HG02642 (cell line): ENCODE results near the gene NRXN3.
"Not testable (repeated sequence)": the region's sequence is repeated elsewhere in the genome, so short reads cannot be mapped to it uniquely, and the experiment has no call there.

ENCODE experiments used
- ATAC-seq: cut with Tn5 transposase; IDR thresholded peaks from one replicate; pipeline ENCODE4 v1.9.1; 2021; ENCODE audit warnings: mild to moderate bottlenecking; ENCODE audit not compliant: unreplicated experiment, poor library complexity

NRXN3 gene

DNA sequence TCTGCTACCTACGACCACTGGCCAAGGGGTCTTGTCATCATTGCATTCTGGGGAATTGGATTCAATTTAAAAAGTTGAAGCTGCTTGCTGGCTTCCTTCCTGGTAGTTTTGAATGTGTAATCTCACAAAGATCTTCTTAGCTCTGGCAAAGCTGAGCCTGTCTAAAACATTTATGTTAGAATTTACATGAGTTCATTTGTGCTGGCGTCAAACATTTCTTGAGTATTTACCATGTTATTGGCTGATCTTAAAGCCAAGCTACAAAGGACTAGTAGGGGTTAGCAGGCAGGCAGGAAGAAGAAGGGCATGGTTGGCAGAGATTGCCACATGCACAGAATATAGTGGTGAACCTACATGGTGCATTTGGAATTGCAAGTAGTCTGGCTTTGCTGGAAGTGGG lies 1596.3 kb downstream of the NRXN3 start:
- no peak for ATAC-seq

DNA sequence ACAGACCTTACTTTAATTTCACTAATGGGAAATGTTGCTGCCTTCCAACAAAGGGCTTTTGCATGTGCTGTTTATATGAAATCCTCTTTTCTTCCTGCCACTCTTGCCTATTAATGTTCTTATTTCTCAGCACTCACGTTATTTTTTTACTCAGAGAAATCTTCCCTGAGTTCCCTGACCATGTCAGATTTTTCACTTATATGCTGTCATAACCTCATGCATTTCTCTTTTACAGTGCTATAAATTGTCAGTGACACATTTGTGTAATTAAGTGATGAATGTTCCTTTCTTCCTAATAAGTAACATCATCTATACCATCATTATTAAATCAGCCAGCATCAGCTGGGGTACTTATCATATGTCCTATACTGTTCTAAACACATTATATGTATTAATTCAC lies 1597.1 kb downstream of the NRXN3 start:
- no peak for ATAC-seq

DNA sequence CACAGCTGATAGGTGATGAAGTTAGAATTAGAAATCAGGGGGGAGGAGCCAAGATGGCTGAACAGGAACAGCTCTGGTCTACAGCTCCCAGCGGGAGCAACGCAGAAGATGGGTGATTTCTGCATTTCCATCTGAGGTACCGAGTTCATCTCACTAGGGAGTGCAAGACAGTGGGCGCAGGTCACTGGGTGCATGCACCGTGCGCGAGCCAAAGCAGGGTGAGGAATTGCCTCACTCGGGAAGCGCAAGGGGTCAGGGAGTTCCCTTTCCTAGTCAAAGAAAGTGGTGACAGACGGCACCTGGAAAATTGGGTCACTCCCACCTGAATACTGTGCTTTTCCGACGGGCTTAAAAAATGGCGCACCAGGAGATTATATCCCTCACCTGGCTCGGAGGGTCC lies 1597.5 kb downstream of the NRXN3 start:
- ATAC-seq: not testable (repeated sequence)

DNA sequence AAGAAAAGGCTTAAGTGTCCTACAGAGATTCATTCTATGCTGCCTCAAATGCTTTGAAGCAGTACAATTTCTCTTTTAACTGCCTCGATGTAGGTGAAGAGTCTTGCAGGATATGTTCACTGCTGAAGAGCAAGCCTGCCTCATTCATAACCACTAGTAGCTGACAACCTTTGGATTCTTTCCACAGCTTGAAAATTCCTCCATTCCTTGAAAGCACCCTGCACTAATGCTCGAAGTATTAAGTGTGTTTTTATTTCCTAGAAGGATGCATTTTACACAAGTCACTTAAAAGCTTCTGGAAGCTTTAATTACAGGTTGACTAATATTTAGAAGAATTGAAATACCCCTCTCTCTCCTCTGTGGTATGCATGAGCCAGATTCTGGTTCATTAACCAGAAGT lies 1611.7 kb downstream of the NRXN3 start:
- ATAC-seq: no peak

DNA sequence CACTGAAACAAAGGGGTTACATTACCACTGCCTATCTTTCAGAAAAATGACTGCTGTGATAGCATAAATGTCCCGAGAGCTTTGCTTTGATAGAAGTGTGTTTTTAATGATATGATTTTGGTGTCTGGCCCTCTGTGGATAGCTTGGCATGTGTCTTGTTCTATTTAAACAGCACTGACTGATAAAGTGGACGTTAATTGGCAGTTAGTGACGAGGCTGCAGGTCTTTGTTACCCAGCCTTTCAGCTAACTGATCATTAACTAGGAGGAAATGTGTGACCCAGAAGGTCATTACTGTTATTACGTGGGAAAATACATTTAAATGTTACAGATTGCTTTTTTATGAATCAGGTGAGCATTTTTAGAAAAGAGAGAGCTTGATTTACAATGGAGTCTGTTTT lies 1612.9 kb downstream of the NRXN3 start:
- ATAC-seq: no peak

DNA sequence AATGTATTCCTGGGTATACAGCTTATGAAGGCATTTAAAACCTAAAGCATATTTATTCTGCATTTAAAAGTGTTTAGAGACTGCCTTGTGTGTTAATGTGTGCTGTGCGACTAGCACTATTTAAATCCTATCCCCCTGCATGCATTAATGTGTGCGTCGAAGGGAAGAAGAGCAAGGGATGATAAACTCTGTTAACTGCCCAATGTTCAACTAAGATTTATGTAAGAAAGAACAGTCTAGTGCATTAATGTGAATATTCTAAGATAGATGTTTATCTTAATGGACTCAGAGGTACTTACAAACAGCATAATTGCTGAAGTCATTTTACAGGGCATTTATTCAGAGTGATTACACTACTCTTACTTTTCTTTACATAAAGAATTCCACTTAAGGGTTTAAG lies 1616.3 kb downstream of the NRXN3 start:
- no peak for ATAC-seq

DNA sequence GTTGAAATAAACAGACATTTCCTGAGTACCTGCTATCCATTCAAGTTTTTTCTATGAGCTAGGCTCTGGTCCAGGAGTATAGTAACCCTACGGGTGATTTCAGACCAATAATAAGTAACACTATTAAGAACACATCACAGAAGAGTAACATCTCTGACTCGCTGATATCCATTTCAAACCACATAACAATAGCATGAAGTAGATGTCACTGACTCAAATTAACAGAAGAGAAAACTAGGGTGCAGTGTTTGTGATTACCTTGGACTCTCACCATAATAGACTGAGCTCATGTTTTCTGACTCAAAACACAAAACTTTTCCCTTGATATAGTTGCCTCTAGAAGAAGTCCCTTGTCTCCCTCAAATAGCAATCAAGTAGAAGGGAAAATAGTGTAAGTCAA lies 1618.2 kb downstream of the NRXN3 start:
- ATAC-seq: no peak

DNA sequence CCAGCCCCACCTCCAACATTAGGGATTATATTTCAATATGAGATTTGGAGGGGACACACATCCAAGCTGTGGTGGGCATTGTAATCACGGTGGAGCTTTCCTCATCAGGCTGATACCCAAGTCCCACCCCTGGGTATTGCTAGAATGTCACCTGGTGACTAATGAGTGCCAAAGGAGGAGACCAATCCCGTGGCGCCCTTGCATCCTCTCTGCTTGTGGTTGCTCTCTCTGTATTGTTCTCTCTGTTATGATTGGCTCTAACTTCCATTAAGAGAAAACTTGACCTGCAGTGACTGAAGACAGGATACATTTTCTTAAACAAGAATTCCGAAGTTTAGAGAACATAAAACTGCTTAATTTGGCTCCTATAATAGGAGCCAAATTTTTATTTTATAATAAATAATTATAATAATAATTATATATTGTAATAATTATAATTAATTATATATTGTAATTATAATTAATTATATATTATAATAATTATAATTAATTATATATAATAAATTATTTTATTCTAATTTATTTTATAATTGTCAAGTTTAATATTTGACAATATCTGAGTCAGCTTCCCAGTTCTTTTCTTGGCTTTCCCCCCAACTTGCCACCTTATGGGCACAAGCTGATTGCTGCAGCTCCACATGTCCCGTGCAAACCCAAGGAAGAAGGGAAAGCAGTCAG lies 1621.0 kb downstream of the NRXN3 start:
- ATAC-seq: no peak

DNA sequence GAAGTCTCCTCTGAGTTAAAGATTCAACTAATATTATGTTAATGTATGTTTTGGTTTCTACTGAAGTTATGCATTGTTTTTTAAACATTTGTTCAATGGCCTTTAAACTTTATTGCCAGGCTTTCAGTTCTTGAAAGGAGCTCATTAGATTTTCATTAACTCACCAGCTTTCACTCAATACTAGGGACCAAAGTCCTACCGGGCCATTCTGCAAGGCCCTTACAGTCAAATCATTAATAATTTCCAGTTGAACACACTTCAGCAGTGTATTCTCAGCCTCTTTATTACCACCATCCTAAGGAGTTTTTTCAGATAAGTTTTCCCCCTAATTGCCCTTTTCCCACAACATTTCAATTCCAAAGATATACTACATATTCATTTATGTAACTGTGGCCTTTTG lies 1631.9 kb downstream of the NRXN3 start:
- ATAC-seq: no peak

DNA sequence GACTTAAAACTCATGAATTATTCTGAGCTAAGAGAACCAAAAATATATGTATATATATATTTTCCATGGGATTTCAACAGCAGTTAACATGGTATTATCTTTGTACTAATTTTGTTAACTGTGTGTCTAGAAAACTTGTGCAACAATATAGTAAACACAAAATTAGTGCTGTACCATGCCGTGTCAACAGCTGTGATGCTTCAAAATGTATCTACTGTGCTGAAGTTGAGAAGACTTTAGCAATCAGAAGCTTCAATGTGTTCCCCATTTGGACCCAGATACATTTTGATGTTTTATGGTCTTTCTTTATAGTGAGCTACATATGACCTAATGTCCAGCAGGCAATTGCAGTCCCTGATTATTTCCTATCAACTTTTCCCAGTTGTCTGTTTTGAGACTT lies 1635.5 kb downstream of the NRXN3 start:
- no peak for ATAC-seq

DNA sequence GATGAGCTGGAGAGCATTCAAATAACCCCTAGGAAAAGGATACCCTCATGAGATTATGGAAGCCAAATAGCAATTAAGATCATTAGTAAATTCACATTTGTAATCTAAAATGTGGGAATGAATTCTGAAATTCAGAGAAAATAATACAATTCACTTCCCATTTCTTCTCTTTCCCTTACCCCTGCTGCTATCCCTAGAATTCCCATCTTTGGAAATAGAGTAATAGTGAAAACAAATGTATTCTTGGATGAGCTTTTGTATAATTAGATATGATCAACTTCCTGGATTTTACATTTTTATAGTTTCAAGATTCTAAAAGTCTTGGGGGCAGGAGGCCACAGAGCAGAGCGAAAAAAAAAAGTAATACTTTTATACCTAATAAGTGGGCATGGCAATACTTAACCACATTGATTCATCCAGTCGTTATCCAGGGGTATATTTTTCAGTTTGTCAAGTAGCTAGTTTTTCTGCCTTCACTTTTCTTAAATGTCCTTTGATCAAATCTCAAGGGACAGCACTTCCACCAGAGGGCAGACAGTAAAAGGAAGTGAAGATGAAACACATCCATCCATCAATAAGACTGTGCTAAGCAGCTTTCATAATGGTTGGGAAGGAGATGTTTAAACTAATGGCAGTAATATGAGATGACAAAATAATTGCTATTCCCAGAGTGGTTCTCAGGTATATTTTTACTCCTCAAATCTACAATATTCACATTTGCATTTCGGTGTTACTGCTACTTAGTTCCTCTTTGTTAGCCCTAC lies 1639.9 kb downstream of the NRXN3 start:
- no peak for ATAC-seq

DNA sequence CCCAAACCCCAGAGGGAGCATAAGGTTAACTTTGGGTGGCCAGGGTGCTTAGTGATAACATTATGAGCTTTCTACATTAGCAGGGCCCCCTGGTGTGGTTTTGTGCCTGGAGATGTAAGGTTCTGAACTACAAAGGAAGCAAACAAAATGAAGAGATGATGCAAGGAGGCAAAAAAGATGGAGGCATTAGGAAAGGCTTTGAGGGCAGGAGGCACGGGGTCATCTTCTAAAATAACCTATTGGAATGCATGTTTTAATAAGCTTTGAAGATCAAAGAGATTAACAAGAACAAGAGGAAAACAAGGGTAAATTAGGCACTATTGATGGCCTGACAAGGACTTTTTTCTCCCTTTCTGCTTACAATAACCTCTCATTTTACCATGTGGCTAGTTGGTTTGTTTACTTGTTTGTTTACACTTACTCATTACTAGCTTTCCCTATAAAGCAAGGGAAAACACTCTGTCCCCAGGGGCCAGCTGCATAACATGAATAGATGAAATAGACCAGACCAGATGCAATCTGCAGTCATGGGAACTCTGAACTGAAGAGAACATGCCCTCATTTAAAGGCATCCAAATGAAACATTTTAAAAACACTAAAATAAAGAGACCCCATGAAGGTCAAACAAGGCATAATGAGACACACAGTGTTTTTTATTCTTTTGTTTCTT lies 1650.8 kb downstream of the NRXN3 start:
- no peak for ATAC-seq

DNA sequence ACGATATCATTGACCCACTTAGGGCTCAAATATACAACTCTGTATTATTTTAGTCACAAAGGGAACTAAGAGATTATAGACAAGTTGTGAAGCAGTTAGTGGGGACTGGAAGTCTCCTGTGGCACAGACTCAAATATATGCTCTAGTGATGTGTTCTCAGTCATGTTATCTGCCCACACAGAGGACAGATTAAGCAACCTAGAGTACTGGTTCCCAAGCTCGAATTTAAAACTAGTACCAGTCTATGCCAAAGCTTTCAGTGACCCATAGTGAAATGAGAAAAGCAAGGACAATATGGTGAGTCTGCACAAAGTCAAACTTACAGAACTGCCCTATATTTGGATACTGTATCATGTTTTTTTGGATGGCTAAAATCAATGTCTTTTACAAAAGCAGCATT lies 1651.9 kb downstream of the NRXN3 start:
- no peak for ATAC-seq

DNA sequence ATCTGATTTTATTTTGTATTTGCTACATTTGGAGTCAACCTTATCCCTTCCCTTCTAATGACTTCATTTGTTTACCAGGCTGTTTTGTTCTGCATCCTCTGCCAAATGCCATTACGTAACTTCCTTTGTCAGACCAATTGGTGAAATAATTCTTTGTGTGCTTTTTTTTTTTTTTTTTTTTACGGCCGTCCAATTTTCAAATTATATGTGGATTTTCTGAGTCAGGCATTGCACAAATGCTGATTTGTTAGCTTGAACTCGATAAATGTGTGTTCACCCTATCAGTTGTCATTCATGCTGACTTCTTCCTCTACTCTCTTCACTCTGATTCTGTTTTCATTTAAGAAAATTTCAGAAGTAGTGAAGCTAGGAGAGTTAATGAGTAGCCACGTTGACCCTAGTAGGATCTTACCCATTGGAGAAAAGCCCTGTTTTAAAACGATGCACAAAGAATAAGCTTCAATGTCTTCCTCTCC lies 1654.9 kb downstream of the NRXN3 start:
- ATAC-seq: no peak

DNA sequence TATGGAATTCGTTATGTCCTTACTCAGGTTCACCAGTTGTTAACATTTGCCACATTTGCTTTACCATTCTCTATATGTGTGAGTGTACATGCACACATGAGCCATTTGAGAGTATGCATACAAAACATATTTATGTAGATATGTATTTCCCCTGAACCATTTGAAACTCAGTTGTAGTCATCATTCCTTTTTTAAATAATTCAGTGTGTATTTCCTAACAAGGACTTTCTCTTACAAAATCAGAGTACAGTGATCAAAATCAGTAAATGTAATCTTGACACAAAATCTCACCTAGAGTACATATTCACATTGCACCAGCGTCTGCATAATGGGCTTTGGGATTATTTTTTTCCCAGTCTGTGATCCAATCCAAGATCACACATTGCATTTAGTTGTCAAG lies 1656.2 kb downstream of the NRXN3 start:
- ATAC-seq: no peak

DNA sequence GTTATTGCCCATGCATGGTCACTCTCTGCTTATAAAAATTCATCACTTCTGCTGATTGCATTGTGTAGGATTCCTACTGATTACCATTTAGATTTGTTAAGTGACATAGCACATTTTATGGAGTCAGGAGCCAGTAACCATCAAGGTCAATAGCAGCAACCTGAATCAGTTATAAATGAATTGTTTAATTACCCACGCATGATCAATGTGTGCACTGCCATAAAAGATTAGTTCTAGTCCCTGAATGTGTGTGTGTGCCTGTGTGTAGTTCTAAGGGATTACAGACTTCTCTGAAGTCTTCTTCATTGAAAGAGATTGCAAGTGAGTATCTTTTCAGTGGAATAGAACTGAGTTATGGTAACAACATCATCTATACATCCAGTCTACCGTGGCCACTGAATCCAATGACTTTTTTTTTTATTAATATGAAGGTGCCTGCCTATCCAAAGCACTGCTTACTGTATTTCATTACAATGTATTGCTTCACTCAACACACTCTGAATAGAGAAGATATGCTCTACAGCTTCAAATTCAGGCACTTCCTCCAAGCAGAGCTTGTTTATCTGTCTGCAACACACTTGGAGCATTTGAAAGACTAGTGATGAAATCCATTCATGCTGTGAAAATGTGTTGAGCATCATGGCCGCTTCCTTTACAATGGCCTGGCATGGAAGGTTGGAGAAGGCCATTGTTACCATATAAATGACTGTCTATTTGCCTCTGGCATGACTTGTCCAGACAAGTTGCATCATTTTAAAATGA lies 1659.4 kb downstream of the NRXN3 start:
- no peak for ATAC-seq

DNA sequence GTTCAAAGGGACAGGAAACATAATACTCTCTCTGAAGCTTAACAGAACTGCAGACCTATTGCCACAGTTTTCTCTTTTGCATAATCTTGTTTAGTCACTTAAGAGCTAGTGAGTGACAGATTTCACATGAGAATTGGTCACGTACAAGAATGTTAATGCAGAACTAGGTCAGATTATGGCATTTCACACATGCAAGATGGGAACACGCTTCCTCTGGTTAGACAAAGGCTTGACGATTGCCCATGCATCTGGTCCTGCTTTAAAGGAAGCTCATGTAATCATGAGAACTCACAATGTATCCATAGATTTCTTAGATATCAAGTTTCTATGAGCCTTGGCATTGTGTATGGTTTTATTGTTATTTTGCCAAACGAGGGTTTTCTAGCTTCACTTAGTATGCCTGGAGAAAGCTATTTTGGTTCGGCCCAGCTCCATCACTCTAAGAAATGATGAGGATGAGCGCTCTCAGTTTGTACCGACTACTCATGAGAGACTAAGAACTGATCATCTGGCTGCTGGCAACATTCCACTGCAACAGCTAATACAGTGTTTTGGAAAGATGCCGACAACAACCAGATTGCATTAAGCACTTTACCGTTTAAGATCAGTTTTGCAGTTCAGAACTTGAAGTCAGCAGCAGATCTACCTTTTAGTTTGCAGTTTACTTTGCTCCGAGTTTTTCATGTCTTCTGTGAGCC lies 1661.2 kb downstream of the NRXN3 start:
- ATAC-seq: no peak

DNA sequence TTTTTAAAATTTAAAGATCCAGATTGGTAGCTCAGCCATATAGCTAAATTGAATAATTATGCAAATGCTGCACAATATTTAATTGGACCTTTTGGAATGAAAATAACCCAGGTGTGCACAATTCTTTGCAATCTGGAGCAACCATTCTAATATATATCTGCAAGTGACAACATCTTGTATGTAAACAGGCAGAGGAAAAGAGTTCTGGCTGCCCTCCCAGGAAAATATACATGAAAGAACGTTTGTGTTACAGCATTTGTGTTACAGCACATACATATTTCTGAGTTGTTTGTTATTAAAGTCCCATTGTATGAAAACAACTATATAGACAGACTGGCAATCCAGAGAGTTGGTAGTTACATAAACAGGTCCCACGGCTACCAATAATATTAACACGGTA lies 1663.6 kb downstream of the NRXN3 start:
- ATAC-seq: no peak

DNA sequence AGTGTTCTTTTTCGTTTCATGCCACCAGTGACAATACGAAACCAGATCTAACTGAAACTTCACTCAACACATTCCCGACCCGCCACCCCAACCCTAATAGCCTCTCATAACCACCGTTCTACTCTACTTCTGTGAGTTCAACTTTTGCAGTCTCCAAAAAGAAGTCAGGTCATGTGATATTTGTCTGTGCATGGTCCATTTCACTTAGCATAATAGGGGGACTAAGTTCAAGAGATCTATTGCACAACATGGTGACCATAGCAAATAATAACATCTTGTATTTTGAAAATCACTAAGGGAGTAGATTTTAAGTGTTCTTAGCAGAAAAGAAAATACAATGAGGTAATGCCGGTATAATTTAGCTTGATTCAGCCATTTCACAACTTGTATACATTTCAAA lies 1664.7 kb downstream of the NRXN3 start:
- no peak for ATAC-seq

DNA sequence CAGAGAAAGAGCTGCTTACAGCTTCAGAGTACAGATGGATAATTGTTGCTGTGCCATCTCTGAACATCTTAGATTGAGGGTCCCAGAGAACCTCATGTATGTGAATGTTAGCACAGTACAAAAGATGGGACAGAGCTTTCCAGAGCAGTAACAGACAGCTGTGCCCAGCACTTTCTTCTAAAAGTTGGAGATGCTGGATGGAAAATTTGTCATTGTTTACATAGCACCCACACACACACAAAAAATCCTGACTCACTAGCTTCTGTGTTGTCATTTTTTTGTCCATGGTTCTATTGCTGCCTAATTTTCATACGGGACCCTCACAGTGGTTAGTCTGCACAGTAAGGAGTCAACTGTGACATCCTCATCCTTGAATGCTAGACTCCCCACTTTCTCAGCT lies 1666.4 kb downstream of the NRXN3 start:
- ATAC-seq: no peak
